Central memory CD8-positive, alpha-beta T cell (primary cell): ENCODE results near the gene RNF114.

Experiments used
- ATAC-seq: fragments of 150-1000 bp; cut with Tn5 transposase; replicated peaks from 2 replicates; pipeline ENCODE4 v1.10.0; 2022; ENCODE audit warnings: mild to moderate bottlenecking, moderate FRiP score, moderate number of reproducible peaks; ENCODE audit not compliant: poor library complexity, severe bottlenecking; ENCODE audit errors: extremely low read depth
- DNase-seq, 2 donors: peaks; one replicate each; pipeline ENCODE4 v3.0.0; 2021; ENCODE audit warnings: low spot score in 2 of 2
- H3K27ac Mint-ChIP-seq: one replicate; pipeline ENCODE4 v1.8.0; 2022; ENCODE audit warnings: low read depth, mild to moderate bottlenecking, moderate library complexity, mixed read lengths
- H3K27me3 Mint-ChIP-seq: one replicate; pipeline ENCODE4 v1.8.0; 2022; ENCODE audit warnings: mixed read lengths
- H3K36me3 Mint-ChIP-seq: one replicate; pipeline ENCODE4 v1.8.0; 2022; ENCODE audit warnings: mild to moderate bottlenecking, moderate library complexity, mixed read lengths; ENCODE audit not compliant: insufficient read depth
- H3K4me1 Mint-ChIP-seq: one replicate; pipeline ENCODE4 v1.8.0; 2022; ENCODE audit warnings: mixed read lengths
- H3K4me3 Mint-ChIP-seq: one replicate; pipeline ENCODE4 v1.8.0; 2022; ENCODE audit warnings: mild to moderate bottlenecking, moderate library complexity, mixed read lengths
- H3K9me3 Mint-ChIP-seq: one replicate; pipeline ENCODE4 v1.8.0; 2022; ENCODE audit warnings: mixed read lengths

Gene RNF114

GRCh38 chr20:49908258-49908565 lies 28.0 kb upstream of the RNF114 start:
- H3K4me3 Mint-ChIP-seq = no peak overlapping the region
- no peaks in the 10 kb centered on the region for H3K27me3 Mint-ChIP-seq
- peaks cover 32% of the 10 kb centered on the region for H3K36me3 Mint-ChIP-seq
- H3K9me3 Mint-ChIP-seq = no peaks in the 10 kb centered on the region
- DNase-seq = no peak
- peaks cover 5% of the 10 kb centered on the region for H3K4me1 Mint-ChIP-seq
- H3K27ac Mint-ChIP-seq = peak overlapping the region; percentile 73
- no peak for ATAC-seq

GRCh38 chr20:49909499-49910339 lies 26.5 kb upstream of the RNF114 start:
- H3K9me3 Mint-ChIP-seq = no peaks in the 10 kb centered on the region
- peaks cover 15% of the 10 kb centered on the region for H3K4me1 Mint-ChIP-seq
- DNase-seq = no peak
- H3K27ac Mint-ChIP-seq = peak overlapping the region; percentile 78
- H3K36me3 Mint-ChIP-seq = peaks cover 29% of the 10 kb centered on the region
- no peak for ATAC-seq
- no peaks in the 10 kb centered on the region for H3K27me3 Mint-ChIP-seq
- no peak overlapping the region for H3K4me3 Mint-ChIP-seq

GRCh38 chr20:49910340-49910706 lies 25.9 kb upstream of the RNF114 start:
- Mint-ChIP-seq H3K4me1 (peaks cover 19% of the 10 kb centered on the region), H3K36me3 (peaks cover 30% of the 10 kb centered on the region), H3K9me3 (no peaks in the 10 kb centered on the region), H3K4me3 (no peak overlapping the region), H3K27me3 (no peaks in the 10 kb centered on the region), H3K27ac (no peak overlapping the region)
- ATAC-seq = no peak
- DNase-seq = no peak

- Mint-ChIP-seq H3K27me3 (no peaks in the 10 kb centered on the region), H3K27ac (peak overlapping the region; percentile 100), H3K4me3 (peak overlapping the region; percentile 95), H3K9me3 (no peaks in the 10 kb centered on the region), H3K36me3 (peaks cover 30% of the 10 kb centered on the region), H3K4me1 (peaks cover 38% of the 10 kb centered on the region)
- ATAC-seq = no peak
- DNase-seq = no peak
Measured at GRCh38 chr20:49913399-49914047, 22.7 kb upstream of the RNF114 start.

- H3K27me3 Mint-ChIP-seq = no peaks in the 10 kb centered on the region
- peaks cover 38% of the 10 kb centered on the region for H3K4me1 Mint-ChIP-seq
- DNase-seq (peak; percentile 24 to 30), ATAC-seq (peak; percentile 11)
- no peaks in the 10 kb centered on the region for H3K9me3 Mint-ChIP-seq
- H3K36me3 Mint-ChIP-seq = peaks cover 27% of the 10 kb centered on the region
- H3K27ac Mint-ChIP-seq = peak overlapping the region; percentile 100
- peak overlapping the region; percentile 95 for H3K4me3 Mint-ChIP-seq
Measured at GRCh38 chr20:49914310-49915117, 21.7 kb upstream of the RNF114 start.

- Mint-ChIP-seq H3K36me3 (peaks cover 24% of the 10 kb centered on the region), H3K27ac (peak overlapping the region; percentile 100), H3K4me1 (peaks cover 38% of the 10 kb centered on the region), H3K4me3 (peak overlapping the region; percentile 95), H3K9me3 (no peaks in the 10 kb centered on the region), H3K27me3 (no peaks in the 10 kb centered on the region)
- no peak for DNase-seq
- ATAC-seq = peak; percentile 70
Measured at GRCh38 chr20:49915118-49915379, 21.1 kb upstream of the RNF114 start.

- Mint-ChIP-seq H3K36me3 (peaks cover 24% of the 10 kb centered on the region), H3K4me3 (peak within 1 kb of the TSS; percentile 95), H3K27ac (peak within 1 kb of the TSS; percentile 100), H3K27me3 (no peaks in the 10 kb centered on the region), H3K9me3 (no peaks in the 10 kb centered on the region), H3K4me1 (peaks cover 34% of the 10 kb centered on the region)
- ATAC-seq (peak; percentile 78), DNase-seq (peak; percentile 88 to 92)
Measured at GRCh38 chr20:49915380-49916145, 20.6 kb upstream of the RNF114 start, which contains the start of gene SPATA2. SPATA2 (minus strand) TSS chr20:49915529; CDS start chr20:49908490, 7,039 bp downstream.

- H3K27ac Mint-ChIP-seq = peak overlapping the region; percentile 100
- no peaks in the 10 kb centered on the region for H3K27me3 Mint-ChIP-seq
- H3K4me1 Mint-ChIP-seq = peaks cover 34% of the 10 kb centered on the region
- H3K9me3 Mint-ChIP-seq = no peaks in the 10 kb centered on the region
- no peak for ATAC-seq
- H3K4me3 Mint-ChIP-seq = peak overlapping the region; percentile 95
- DNase-seq = no peak
- H3K36me3 Mint-ChIP-seq = peaks cover 24% of the 10 kb centered on the region
Measured at GRCh38 chr20:49916146-49917002, 19.8 kb upstream of the RNF114 start.

- H3K4me1 Mint-ChIP-seq = peaks cover 34% of the 10 kb centered on the region
- H3K27me3 Mint-ChIP-seq = peaks cover 4% of the 10 kb centered on the region
- H3K9me3 Mint-ChIP-seq = no peaks in the 10 kb centered on the region
- peaks cover 24% of the 10 kb centered on the region for H3K36me3 Mint-ChIP-seq
- DNase-seq (no peak), ATAC-seq (no peak)
- no peak overlapping the region for H3K27ac Mint-ChIP-seq
- no peak overlapping the region for H3K4me3 Mint-ChIP-seq
Measured at GRCh38 chr20:49918446-49918845, 17.8 kb upstream of the RNF114 start.

GRCh38 chr20:49919009-49919408 lies 17.2 kb upstream of the RNF114 start:
- Mint-ChIP-seq H3K27ac (no peak overlapping the region), H3K27me3 (peaks cover 7% of the 10 kb centered on the region), H3K36me3 (peaks cover 24% of the 10 kb centered on the region), H3K4me3 (no peak overlapping the region), H3K4me1 (peaks cover 30% of the 10 kb centered on the region), H3K9me3 (no peaks in the 10 kb centered on the region)
- no peak for ATAC-seq
- DNase-seq = no peak

GRCh38 chr20:49919461-49919860 lies 16.7 kb upstream of the RNF114 start:
- Mint-ChIP-seq H3K4me1 (peaks cover 26% of the 10 kb centered on the region), H3K27me3 (peaks cover 7% of the 10 kb centered on the region), H3K4me3 (no peak overlapping the region), H3K27ac (no peak overlapping the region), H3K9me3 (no peaks in the 10 kb centered on the region), H3K36me3 (peaks cover 22% of the 10 kb centered on the region)
- no peak for ATAC-seq
- DNase-seq = no peak
